Measurements from ENCODE around the gene KERA.

The KERA gene

DNA sequence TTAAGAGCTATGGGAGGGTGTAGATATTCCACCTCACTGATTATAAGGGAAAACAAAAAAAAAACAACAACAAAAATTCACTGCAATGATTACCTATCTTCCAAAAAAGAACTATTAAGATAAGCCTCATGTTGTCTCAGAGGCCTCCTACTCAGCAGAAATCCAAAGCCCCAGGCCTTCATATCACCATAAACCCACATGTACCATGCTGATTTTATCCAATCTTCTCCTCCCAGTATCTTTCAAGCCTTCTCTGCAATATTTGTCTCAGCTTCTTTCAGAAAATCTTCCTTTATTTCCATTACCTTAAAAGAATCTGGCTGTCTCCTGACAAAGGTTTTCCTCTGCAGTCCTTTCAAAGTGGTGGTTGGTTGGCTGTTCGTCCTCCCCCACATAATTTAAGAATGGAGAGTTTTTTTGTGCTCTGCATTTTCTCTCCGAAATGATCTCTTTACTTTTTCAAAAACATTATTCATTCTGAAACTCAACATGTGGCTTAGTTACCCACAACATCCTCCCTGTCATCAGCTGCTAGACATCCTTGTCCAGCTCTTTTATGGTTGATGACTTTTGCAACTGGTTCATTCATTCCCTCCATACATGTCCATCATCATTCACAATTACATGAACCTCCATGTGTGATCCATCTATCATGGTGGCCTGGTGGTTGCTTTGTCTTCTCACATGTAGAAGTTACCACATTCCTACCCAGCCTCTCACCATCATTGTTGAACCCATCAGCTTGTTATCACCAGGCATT lies 50.1 kb downstream of the KERA start:
- no peaks in the 10 kb centered on the region for H3K36me3 ChIP-seq (ENCODE audit: control insufficient read depth, insufficient read depth, low read length)
- H3K9ac ChIP-seq (ENCODE audit: low read length), result no peak overlapping the region
- H3K4me3 ChIP-seq (ENCODE audit: low read depth, low read length), result no peak overlapping the region
- H3K9me3 ChIP-seq (ENCODE audit: control insufficient read depth, insufficient read depth, low read depth, low read length), result no peaks in the 10 kb centered on the region
- no peak overlapping the region for H3K27ac ChIP-seq (ENCODE audit: low read depth, low read length)
- no peaks in the 10 kb centered on the region for H3K27me3 ChIP-seq (ENCODE audit: control insufficient read depth, insufficient read depth, low read length)
- no peaks in the 10 kb centered on the region for H3K4me1 ChIP-seq (ENCODE audit: control insufficient read depth, insufficient read depth, low read length)

DNA sequence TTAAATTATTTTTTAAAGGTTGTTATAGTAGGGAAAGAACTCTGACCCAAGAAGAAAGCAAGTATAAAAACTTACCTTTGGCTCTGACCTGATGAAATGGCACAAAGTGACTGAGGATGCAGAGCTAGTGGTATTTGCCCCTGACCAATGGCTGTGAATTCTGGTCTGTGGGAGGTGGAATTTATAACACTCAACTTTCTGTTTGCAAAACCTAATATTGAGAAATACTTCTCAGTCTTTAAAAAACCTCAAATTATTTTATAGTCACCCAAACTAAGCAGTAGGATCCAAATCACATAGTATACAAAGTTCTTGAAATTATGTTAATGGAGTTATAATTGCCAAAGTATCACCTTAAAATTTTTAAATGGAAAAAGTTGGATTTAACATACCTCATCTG lies 53.0 kb downstream of the KERA start, which contains the start of gene EPYC:
Gene EPYC, minus strand, starts transcription at position 101 of the 400 bp plus-strand sequence. CDS start 2,407 bp downstream, outside the sequence.
- Histone ChIP-seq H3K4me1 (ENCODE audit: control insufficient read depth, insufficient read depth, low read length) (no peaks in the 10 kb centered on the region), H3K36me3 (ENCODE audit: control insufficient read depth, insufficient read depth, low read length) (no peaks in the 10 kb centered on the region), H3K9ac (ENCODE audit: low read length) (no peak within 1 kb of the TSS), H3K4me3 (ENCODE audit: low read depth, low read length) (no peak within 1 kb of the TSS), H3K9me3 (ENCODE audit: control insufficient read depth, insufficient read depth, low read depth, low read length) (no peaks in the 10 kb centered on the region), H3K27me3 (ENCODE audit: control insufficient read depth, insufficient read depth, low read length) (no peaks in the 10 kb centered on the region), H3K27ac (ENCODE audit: low read depth, low read length) (no peak within 1 kb of the TSS)

DNA sequence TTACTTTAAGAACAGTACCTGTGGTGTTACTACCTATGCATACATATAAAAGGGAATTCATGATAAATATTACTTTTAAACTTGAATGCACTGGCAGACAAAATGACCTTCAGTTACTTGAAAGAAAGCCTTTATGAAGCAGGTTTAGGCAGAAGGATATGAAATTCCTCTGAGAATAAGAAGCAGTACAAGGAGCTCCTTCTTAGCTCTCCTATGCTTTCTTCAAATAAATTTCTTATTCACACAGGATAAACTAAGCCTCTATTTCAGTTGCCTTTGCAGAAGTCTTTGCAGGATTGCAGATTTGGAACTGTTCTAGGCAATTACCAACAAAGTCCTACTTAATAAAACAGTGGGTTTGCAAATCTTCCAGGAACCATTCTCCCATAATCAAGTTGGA lies 54.1 kb downstream of the KERA start:
- no peaks in the 10 kb centered on the region for H3K9me3 ChIP-seq (ENCODE audit: control insufficient read depth, insufficient read depth, low read depth, low read length)
- H3K36me3 ChIP-seq (ENCODE audit: control insufficient read depth, insufficient read depth, low read length), result no peaks in the 10 kb centered on the region
- H3K4me3 ChIP-seq (ENCODE audit: low read depth, low read length), result no peak overlapping the region
- H3K4me1 ChIP-seq (ENCODE audit: control insufficient read depth, insufficient read depth, low read length), result no peaks in the 10 kb centered on the region
- H3K27me3 ChIP-seq (ENCODE audit: control insufficient read depth, insufficient read depth, low read length), result no peaks in the 10 kb centered on the region
- no peak overlapping the region for H3K27ac ChIP-seq (ENCODE audit: low read depth, low read length)
- no peak overlapping the region for H3K9ac ChIP-seq (ENCODE audit: low read length)

DNA sequence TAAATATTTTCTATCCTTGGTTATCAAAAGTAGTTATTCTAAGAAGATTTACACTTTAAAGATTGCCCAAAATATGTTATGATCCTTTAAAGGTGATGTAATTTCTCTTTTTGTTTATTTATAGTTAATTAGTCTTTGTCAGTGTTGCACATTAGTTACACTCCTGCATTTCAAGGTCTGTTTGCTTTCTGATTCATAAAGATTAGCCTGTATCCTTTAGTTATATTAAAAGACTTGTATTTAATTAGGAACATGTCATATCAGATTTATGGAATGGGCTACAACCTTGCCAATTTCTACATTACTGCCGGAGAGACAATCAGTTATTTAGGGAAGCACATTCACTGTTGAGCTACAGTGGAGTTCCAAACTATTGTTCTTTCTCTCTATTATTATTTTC lies 56.5 kb downstream of the KERA start:
- H3K4me1 ChIP-seq (ENCODE audit: control insufficient read depth, insufficient read depth, low read length), result no peaks in the 10 kb centered on the region
- H3K27ac ChIP-seq (ENCODE audit: low read depth, low read length), result no peak overlapping the region
- no peaks in the 10 kb centered on the region for H3K9me3 ChIP-seq (ENCODE audit: control insufficient read depth, insufficient read depth, low read depth, low read length)
- no peaks in the 10 kb centered on the region for H3K36me3 ChIP-seq (ENCODE audit: control insufficient read depth, insufficient read depth, low read length)
- H3K4me3 ChIP-seq (ENCODE audit: low read depth, low read length), result no peak overlapping the region
- H3K9ac ChIP-seq (ENCODE audit: low read length), result no peak overlapping the region
- H3K27me3 ChIP-seq (ENCODE audit: control insufficient read depth, insufficient read depth, low read length), result no peaks in the 10 kb centered on the region
